GM19099 (cell line): Measurements from ENCODE around the gene ITFG2.

ENCODE experiments used
- POLR2A ChIP-seq: IDR thresholded peaks from 3 replicates; pipeline ENCODE4 v1.6.1; 2011; ENCODE audit warnings: low read depth; ENCODE audit not compliant: insufficient read length; ENCODE audit errors: extremely low read depth

ITFG2 gene

DNA sequence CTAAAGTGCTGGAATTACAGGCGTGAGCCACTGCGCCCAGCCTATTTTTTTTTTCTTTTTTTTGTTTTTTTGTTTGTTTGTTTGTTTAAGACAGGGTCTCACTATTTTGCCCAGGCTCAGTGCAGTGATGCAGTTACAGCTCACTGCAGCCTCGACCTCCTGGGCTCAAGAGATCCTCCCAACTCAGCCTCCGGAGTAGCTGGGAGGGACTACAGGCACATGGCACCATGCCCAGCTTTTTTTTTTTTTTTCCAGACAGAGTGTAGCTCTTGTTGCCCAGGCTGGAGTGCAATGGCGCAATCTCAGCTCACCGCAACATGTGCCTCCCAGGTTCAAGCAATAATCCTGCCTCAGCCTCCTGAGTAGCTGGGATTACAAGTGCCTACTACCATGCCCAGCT is 5.8 kb upstream of the ITFG2 start:
- no peak for TF ChIP-seq POLR2A

GRCh38 chr12:2811801-2812200 is 667 bp upstream of the ITFG2 start:
- TF ChIP-seq POLR2A, result no peak

DNA sequence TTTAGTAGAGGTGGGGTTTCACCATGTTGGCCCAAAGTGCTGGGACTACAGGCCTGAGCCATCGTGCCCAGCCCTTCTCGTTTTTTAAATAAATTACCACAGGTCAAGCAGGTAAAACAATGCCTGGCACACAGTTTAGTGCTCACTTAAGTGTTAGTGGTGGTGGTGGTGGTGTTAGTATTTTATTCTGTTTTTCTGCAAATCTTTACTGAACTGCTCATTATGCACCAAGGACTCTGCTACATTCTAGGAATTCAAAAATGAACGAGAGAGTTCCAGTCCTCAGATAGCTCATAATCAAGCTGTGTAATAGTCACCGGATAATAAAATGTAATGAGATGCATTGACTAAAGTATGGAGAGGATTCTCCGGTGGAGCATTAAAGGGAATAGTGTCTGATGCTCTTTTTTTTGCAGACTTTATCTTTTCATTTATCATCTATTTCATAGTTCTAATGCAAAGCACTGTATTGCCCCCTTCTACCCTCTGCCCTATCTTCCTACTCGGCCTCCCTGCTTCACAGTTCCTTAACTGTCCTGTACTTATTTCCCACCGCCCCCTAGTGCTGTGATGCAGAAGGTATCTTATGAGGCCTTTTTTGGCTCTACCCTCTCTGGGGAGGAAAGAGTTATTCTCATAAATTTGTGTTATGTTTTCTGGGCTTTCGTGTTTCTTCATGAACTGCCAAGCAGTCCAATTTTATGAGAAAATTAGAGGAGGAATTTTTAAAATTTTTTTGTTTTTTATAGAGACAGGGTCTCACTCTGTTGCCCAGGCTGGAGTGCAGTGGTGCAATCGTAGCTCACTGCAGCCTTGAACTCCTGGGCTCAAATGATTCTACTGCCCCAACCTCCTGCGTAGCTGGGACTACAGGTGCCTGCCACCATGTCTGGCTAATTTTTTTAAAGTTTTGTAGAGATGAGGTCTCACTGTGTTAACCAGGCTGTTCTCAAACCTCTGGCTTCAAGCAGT is 1.0 kb downstream of the ITFG2 start:
- no peak for TF ChIP-seq POLR2A

- no peak for TF ChIP-seq POLR2A
These were observed 7.3 kb downstream of the ITFG2 start for GRCh38 chr12:2819810-2820209.

DNA sequence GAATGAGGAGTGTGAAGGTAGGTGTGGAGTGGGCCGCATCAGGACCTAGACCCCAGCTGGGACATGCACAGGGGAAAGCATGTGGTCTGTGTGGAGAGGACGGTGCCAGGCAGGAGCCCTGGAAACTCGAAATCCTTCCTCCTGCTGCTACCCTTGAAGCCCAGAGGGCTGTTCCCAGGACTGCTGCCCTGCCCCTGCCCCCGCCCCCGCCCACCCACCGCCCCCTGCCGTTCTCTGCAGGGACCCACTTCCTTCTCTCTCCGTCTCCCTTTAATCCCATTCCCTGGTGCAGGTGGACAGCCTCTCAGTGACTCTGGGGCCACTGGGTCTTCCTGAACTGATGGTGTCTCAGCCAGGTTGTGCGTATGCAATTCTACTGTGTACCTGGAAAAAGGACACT is 8.0 kb downstream of the ITFG2 start:
- no peak for TF ChIP-seq POLR2A

DNA sequence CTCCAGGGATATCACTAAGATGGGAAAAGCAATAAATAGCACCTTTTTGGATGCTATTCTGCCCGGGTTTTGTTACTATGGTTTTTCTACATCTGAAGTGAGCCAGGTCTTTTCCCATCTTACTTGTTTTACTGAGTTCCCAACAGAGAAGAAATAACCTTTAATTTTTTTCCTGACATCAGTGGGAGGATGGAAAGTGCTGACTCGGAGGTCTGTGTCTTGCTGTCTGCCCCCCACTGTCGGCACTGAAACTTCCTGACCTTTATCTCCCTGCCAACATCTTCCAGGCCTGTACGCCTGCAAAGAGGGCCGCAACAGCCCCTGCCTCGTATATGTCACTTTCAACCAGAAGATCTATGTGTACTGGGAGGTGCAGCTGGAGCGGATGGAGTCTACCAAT is 11.0 kb downstream of the ITFG2 start:
- no peak for TF ChIP-seq POLR2A

- TF ChIP-seq POLR2A, result no peak
These were observed 12.1 kb downstream of the ITFG2 start for GRCh38 chr12:2824541-2824940.

DNA sequence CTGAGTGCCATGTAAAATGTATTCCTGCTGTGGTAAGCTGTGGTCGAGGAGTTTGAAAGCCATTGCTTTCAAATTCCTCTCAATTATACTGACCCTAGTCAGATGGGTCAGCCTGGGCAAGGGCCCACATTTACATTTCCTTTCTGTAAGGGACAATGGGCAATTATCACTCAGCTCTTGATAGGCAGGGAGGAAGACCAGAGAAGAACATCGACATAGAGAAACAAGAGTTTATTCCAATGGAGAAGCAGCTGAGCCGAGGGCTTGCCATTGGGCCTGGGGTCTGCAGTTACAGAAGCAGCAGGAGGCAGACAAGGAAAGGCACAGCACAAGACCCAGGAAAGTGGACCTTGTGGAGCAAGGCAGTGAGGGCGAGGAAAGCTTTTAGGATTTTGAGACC is 12.7 kb downstream of the ITFG2 start:
- TF ChIP-seq POLR2A, result no peak

GRCh38 chr12:2826036-2826435 is 13.6 kb downstream of the ITFG2 start:
- TF ChIP-seq POLR2A, result no peak

- TF ChIP-seq POLR2A, result no peak
These were observed 14.4 kb downstream of the ITFG2 start for GRCh38 chr12:2826721-2827515.

DNA sequence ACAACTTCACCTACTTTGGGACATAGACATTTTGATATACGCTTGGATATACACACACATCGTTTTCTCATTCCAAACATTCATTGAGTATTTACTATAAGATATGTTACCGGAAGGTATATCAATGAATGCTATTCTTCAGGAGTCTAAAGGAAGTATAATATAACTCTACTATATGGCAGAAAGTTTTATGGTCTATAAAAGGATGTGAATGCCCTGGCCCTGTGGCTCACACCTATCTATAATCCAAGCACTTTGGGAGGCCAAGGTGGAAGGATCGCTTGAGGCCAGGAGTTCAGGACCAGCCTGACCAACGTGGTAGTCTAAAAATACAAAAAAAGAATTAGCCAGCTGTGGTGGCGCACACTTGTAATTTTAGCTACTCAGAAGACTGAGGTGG is 16.8 kb downstream of the ITFG2 start:
- TF ChIP-seq POLR2A, result no peak

- no peak for TF ChIP-seq POLR2A
These were observed 20.2 kb downstream of the ITFG2 start for GRCh38 chr12:2832550-2833127.

DNA sequence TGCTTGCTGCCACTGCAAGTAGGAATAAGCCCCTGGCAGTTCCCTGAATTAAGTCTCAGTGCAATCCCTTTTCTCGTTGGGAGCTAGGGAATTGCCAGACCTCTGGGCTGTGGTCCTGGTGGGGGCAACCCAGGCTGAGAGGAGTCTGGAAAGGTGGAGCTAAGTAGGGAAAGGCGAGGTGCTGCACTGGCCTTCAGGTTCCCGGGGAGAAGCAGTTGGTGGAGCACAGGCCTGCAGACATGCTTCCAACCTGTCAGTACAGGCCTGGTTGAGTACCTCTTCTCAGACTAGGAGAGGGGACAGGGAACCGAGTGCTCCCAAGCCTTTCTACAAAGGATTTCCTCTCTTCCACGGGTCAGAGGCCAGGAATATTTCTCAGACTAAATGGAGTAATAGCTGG is 20.9 kb downstream of the ITFG2 start:
- TF ChIP-seq POLR2A, result no peak

GRCh38 chr12:2833810-2834209 is 21.3 kb downstream of the ITFG2 start:
- no peak for TF ChIP-seq POLR2A
